ENCODE measurements around the gene ORC6.

GRCh38 chr16:46706642-46707041 is 17.2 kb downstream of the ORC6 start:
- TF ChIP-seq E2F1 (CRISPR knock-in tag; IDR thresholded peaks at IDR 0.05): no peak
- no peak for TF ChIP-seq ZNF512 (CRISPR knock-in tag; IDR thresholded peaks at IDR 0.05; ENCODE audit: borderline replicate concordance)
- no peak for TF ChIP-seq CTCF (IDR thresholded peaks at IDR 0.05)
